Measurements from ENCODE around the gene LRFN2.

Gene LRFN2

DNA sequence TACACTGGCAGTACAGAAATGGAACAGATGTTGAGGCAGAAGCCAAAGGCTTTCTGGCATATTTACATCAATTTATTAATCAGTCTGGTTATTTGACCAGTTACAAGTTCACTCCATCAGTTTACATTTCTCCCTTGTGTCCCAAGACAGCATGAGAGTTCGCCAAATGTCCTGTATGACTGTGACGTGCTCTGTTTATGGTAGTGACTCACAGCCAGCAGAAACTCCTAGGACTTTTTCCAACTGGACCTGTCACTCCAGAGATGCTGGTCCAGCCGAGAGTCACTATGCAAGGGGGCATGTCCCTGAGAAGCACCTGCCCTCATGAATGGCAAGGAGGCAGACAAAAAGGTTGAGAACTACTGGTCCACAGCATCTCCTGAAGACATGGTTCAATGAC, 160.0 kb downstream of the LRFN2 start:
- DNase-seq: no peak

DNA sequence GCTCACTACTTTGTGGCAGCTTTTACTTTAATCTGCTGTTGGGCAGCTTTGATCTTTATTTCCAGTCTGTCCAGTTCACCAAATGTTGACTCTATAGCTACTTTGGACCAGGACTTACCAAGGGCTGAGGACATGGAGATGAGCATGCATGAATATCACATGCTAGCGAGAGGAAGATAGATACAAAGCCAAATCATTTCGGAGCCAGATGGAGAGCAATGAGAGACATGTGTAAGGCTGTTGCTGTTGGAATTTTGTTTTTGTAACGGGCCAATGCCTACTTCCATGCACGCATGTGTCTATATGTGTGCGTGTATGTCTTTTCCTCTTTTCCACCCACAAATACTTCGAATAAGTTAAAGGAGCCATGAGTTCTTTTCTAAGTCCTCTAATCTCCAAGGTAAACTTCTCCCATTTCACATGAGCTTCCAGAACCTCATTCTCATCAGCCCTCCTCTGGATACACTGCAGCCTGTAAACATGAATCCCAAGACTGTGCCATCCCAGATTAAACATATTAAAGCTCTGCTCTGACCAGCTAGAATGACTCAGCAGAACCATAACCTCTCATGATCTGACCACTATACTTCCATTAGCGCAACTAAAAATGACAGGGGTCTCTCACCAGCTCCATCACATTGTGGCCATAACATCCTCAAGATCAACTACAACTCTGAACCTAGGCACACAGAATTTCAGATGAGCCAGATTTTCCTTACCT, 160.7 kb downstream of the LRFN2 start:
- DNase-seq: no peak

DNA sequence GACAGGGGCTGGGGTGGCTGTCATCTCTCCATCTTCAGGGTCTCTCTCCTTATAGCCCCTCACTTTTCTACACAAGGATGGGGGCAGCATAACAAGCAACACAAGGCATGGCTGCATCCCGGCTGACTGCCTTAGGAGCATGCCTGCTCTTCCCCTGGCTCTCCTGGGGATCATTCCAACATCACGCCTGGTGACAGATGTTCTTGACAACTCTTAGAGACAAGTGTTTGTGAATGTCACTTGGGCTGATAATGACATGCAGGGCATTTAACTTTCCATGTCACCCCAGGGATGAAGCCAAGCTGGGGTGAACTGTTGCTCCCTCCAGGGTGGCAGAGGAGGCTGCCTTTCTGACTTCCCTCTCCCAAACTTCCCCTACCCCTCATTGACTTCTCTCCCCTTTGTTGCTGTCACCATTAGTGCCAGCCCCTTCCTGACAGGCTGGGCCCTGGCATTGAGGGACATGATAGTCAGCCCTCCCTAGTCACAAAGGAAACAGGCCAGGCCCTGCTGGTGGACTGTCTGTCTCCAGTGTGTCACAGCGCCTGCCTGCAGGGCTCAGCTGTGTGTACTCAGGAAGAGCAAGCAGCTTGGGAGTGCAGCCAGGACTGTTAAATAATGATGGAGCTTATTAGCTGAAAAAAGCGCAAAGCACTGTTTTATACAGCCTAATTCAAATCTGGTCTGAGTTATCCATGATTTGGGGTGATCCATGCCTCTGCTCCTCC, 161.8 kb downstream of the LRFN2 start:
- no peak for DNase-seq

DNA sequence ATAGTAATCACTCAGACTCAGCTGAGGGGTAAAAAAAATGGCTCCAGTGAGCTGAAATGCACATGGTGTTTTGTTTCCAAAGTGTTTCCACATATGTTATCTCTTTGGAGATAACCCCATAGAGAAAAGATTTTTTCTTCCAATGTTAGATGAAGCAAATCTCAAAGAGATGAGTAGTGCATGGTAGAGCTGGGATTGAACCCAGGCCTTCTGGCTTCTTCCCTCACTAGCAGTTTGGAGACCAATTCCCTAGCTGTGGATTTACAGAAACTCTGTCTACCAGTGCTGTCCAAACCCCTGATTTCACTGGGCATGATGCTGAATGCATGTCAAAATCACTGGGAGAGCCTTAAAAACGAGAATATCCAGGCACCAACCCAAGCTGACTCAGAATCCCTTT, 165.1 kb downstream of the LRFN2 start:
- no peak for DNase-seq

GRCh38 chr6:40419946-40420728, 167.0 kb downstream of the LRFN2 start:
- no peak for DNase-seq

GRCh38 chr6:40419377-40419776, 167.8 kb downstream of the LRFN2 start:
- DNase-seq: no peak

DNA sequence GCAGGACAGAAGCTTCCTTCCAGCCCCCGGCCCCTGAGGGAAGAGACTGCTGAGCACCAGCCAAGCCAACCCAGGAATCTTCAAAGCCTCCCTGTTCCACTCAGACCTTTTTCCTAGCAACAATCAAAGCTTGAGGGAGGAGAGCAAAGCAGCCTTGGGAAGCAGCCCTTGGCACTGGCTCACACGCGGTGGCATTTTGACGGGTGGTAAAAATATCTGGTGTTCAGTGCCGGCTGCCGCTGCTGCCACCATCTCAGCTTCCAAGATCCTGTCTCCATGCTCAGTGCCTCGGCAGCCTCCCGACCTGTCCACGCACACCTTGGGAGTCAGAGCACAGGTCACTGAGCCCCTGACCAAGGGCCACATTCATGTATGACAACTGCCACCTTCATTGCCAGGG, 170.1 kb downstream of the LRFN2 start:
- DNase-seq: no peak

DNA sequence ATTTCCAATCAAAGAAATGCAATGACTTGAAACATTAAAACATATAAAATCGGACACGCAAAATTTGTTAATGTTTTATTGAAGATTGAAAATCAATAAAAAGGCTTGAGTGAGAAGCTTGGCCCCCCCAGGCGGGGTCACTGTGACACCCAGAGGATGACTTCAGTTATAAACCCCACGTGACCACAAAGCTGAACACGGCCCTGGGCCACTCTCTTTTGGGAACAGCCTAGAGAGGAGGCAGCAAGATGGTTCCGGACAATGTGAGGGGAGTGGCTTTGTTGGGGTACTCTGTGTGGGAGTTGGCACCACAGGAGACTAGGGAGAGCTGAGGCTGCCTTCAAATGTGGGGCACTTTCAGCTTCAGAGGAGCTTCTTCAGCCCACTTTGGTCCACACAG, 172.5 kb downstream of the LRFN2 start:
- no peak for DNase-seq

GRCh38 chr6:40413239-40413638, 173.9 kb downstream of the LRFN2 start:
- no peak for DNase-seq

DNA sequence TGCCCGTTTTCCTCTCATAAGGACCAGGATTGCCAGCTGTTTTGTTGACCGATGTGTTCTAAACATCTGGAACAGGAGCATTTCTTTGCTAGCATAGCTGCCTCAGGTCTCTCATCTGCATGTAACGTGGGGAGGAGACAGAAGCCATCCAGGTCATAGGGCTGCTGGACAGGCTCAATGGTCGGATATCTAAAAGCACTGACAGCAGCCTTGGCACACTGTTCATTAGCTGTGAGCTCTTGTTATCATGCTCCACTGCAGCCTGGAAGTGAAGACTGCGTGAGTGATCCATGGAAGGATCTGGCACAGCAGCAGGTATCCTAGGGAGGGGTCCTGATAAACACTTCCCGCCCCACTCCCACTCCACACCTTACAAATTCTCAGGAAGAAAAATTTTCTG, 175.3 kb downstream of the LRFN2 start:
- DNase-seq: no peak

DNA sequence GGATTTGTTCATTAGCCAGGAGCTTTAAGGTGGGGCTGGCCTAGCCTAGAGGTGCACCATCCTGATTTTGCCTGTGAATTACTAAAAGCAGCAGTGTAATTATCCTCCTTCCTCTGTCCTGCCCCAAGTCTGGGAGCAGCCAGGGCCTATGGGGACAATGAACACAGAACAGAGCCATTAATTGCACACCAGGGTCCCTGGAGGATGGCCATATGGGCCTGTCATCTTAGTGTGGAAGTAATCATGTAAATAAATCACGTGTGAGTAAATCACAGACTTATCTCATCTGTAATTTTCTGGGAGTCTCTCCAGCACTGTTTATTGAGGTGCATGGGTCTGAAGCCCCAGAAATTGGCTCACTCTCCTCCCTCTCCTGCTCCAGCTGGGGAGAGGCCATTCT, 176.3 kb downstream of the LRFN2 start:
- DNase-seq: no peak

GRCh38 chr6:40409716-40410397, 177.3 kb downstream of the LRFN2 start:
- DNase-seq: no peak

DNA sequence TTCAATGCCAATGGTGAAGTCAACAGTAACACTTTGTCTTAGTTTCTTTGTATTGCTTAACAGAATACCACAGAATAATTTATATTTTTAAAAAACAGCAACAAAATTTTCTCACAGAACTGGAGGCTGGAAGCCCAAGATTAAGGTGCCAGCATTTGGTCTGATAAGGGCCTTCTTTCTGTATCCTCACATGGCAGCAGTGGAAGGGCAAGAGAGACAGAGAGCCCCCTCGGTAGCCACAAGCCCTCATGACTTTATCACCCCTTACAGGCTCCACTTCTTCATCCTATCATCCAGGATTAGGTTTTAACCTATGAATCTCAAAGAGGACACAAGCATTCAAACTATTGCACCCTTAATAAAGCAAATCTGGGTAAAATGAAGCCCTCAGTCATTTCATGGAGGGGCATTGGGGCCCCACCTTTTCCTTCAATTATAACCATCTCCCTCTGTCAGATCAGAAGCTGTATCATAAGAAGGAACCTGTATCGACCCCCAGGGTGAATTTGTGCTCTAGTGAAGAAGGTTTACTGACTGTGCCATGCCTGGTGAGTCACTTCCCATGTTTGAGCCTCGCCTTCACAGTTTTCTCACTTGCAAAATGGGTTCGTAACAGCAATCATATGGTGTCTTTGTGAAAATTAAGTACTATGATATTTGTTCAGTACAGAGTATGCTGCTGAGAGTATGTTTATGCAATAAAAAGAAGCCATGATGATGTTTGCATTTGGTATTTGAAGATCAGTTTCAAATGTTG, 178.2 kb downstream of the LRFN2 start:
- no peak for DNase-seq

GRCh38 chr6:40407239-40407638, 179.9 kb downstream of the LRFN2 start:
- no peak for DNase-seq

- DNase-seq: no peak
Observed at GRCh38 chr6:40406175-40406574, 181.0 kb downstream of the LRFN2 start.

- no peak for DNase-seq
Observed at GRCh38 chr6:40400738-40401137, 186.4 kb downstream of the LRFN2 start.

DNA sequence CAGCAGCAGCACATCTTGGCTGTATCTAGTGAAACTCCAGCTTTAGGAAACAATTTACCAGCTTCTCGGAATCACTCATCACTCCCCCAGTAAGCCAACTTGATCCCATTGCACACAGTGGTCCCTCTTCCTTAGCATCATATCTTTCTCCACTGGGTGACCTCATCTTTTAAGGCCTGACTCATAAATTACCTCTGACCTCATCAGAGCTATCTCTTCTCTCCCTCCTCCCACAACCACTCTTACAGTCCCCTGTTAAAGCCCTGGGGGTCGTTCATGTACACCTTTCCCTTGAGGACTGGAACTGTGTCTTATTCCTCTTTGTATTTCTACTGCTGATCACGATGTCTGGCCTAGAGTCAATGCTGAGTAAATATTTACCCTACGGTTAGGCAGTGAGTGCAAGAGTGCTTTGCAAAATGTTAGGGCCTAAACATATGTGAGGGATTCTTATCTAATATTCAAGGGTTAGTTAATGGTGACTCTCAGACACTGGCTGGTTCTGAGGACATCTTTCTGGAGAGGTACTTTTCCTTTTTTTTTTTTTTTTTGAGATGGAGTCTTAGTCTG, 187.2 kb downstream of the LRFN2 start:
- no peak for DNase-seq

DNA sequence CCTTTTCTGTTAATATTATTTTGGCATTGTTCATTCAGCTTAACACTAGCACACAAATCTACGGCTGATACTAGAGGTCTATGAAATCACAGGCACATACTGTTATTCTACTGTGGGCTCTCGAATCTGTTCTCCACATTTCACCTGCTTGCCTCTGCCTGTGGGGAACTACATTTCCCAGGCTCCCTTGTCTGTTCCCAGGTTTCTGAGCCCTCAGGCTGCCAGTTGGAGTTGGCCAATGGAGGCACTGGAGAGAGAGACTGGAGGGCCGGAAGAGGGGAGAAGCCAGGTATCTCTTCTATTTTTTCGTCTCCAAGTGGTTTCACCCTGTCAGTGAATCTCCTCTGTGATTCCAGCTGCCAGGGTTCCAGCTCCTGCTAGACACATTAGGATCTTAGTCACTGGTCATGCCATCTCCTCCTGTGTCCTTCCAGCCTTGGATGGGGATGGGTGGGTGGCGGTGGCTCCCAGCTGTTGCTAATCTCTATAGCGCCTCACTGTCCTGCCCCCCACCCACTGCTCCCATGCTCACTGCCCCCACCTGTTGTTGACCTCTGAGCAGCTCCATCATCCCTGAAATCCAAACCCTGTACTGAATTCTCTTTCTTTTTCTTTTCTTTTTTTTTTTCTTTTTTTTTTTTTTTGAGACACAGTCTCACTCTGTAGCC, 188.2 kb downstream of the LRFN2 start:
- no peak for DNase-seq

DNA sequence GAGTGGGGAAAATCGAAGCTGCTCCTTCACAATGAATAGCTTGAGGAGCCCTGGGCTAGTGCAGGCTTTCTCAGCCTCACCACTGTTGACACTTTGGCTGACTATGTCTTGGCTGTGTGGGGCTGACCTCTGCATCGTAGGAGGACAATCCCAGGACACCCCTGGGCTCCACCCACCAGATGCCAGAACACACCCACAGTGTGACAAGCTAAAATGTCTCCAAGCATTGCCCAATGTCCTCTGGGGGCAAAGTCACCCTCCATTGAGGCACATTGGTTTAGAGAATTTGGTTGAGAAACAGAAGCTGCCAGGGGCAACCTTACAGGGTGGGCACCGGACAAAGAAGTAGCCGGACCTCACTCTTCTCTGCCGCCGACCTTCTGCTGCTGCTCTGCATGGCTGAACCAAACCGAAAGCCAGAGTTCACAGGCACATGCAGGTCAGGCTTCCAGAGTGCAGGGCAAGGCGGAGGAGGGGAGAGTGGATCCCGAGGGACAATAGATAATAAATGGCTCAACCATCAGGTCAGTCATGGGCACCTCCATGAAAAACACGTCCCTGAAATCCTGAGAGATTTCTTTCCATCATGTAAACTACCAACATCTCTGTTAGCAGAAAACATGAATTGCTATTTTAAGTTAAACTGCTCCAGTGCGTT, 189.0 kb downstream of the LRFN2 start:
- no peak for DNase-seq

- no peak for DNase-seq
Observed at GRCh38 chr6:40397287-40398033, 189.7 kb downstream of the LRFN2 start.

All from GF-D8 (cell line).